Fibroblast of pulmonary artery (primary cell): ENCODE measurements around the gene TK2.
A peak's percentile ranks its signal among the peaks of the same experiment; 100 is the strongest.
"Not testable (repeated sequence)": the region's sequence is repeated elsewhere in the genome, so short reads cannot be mapped to it uniquely, and the experiment has no call there.

Experiments used
- DNase-seq: peaks from one replicate; pipeline ENCODE4 v3.0.0-alpha.2; 2010; ENCODE audit warnings: low read depth
- H3K4me3 ChIP-seq: replicated peaks from 2 replicates; pipeline ENCODE4 v1.5.1; 2011; ENCODE audit warnings: low read depth, mild to moderate bottlenecking, control low read depth, low read length, moderate library complexity
- TF ChIP-seq, protein P1 (sequence below): IDR thresholded peaks from 2 replicates; pipeline ENCODE4 v1.5.1; 2011; ENCODE audit warnings: mild to moderate bottlenecking, control low read depth, low read length, inconsistent platforms; ENCODE audit errors: missing control alignments

TK2 gene

GRCh38 chr16:66508248-66508913 is 41.5 kb downstream of the TK2 start:
- TF ChIP-seq, protein P1, sequence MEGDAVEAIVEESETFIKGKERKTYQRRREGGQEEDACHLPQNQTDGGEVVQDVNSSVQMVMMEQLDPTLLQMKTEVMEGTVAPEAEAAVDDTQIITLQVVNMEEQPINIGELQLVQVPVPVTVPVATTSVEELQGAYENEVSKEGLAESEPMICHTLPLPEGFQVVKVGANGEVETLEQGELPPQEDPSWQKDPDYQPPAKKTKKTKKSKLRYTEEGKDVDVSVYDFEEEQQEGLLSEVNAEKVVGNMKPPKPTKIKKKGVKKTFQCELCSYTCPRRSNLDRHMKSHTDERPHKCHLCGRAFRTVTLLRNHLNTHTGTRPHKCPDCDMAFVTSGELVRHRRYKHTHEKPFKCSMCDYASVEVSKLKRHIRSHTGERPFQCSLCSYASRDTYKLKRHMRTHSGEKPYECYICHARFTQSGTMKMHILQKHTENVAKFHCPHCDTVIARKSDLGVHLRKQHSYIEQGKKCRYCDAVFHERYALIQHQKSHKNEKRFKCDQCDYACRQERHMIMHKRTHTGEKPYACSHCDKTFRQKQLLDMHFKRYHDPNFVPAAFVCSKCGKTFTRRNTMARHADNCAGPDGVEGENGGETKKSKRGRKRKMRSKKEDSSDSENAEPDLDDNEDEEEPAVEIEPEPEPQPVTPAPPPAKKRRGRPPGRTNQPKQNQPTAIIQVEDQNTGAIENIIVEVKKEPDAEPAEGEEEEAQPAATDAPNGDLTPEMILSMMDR = no peak
- no peak overlapping the region for H3K4me3 ChIP-seq
- peak; percentile 72 for DNase-seq

DNA sequence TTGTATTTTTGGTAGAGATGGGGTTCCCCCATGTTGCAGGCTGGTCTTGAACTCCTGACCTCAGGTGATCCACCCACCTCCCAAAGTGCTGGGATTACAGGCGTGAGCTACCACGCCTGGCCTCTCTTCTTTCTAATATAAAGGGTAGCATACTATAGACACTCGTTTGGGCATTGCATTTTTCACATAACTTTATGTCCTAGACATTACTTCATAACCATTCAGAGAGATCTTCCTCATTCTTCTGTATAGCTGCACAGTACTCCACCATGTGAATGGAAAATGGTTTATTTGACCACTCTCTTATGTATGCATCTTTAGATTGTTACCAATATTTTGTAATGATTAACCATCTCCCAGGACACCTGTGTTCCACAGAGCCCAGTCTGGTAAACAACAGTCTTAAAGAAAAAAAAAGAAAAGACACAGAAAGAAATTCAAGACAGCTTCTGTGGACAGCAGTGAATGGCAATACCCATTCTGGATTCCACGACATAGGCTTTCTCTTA is 42.1 kb downstream of the TK2 start:
- no peak for DNase-seq
- no peak overlapping the region for H3K4me3 ChIP-seq
- TF ChIP-seq, protein P1 = no peak

DNA sequence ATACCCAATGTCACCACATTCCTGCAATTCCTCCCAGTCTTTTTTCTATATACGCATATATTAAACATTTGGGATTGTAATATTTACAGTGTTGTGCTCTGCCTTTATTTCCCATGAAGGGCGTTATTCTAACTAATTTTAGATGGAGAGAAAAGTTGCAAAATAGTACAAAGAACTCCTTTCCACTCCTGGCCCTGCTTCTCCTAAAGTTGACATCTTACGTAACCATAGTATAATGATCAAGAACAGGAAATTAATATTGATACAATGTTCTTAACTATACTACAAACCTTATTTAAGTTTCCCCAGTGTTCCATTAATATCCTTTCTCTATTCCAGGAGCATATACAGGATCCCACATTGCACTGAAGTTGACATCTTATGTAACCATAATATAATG is 46.3 kb downstream of the TK2 start:
- TF ChIP-seq, protein P1 = no peak
- no peak for DNase-seq
- H3K4me3 ChIP-seq = no peak overlapping the region

- no peak overlapping the region for H3K4me3 ChIP-seq
- no peak for DNase-seq
- TF ChIP-seq, protein P1 = no peak
These were observed 46.9 kb downstream of the TK2 start for GRCh38 chr16:66503030-66503429.

GRCh38 chr16:66502020-66502913 is 47.7 kb downstream of the TK2 start:
- H3K4me3 ChIP-seq = no peak overlapping the region
- TF ChIP-seq, protein P1 = no peak
- DNase-seq = peak; percentile 57

DNA sequence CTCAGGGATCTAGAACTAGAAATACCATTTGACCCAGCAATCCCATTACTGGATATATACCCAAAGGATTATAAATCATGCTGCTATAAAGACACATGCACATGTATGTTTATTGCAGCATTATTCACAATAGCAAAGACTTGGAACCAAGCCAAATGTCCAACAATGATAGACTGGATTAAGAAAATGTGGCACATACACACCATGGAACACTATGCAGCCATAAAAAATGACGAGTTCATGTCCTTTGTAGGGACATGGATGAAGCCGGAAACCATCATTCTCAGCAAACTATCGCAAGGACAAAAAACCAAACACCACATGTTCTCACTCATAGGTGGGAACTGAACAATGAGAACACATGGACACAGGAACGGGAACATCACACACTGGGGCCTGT is 48.4 kb downstream of the TK2 start:
- not testable (repeated sequence) for H3K4me3 ChIP-seq, DNase-seq

GRCh38 chr16:66497921-66498320 is 52.0 kb downstream of the TK2 start:
- H3K4me3 ChIP-seq, DNase-seq: not testable (repeated sequence)

GRCh38 chr16:66496226-66496625 is 53.7 kb downstream of the TK2 start:
- not testable (repeated sequence) for DNase-seq, H3K4me3 ChIP-seq
